Measurements from ENCODE around the gene TRPM3. TPM values are rescaled to one million over a fixed set of nuclear protein-coding genes. Genes with fewer than 3 reads are reported as not detected.

The TRPM3 gene
- total RNA-seq, 1 donor from 2014 or later, result 0.22 TPM

DNA sequence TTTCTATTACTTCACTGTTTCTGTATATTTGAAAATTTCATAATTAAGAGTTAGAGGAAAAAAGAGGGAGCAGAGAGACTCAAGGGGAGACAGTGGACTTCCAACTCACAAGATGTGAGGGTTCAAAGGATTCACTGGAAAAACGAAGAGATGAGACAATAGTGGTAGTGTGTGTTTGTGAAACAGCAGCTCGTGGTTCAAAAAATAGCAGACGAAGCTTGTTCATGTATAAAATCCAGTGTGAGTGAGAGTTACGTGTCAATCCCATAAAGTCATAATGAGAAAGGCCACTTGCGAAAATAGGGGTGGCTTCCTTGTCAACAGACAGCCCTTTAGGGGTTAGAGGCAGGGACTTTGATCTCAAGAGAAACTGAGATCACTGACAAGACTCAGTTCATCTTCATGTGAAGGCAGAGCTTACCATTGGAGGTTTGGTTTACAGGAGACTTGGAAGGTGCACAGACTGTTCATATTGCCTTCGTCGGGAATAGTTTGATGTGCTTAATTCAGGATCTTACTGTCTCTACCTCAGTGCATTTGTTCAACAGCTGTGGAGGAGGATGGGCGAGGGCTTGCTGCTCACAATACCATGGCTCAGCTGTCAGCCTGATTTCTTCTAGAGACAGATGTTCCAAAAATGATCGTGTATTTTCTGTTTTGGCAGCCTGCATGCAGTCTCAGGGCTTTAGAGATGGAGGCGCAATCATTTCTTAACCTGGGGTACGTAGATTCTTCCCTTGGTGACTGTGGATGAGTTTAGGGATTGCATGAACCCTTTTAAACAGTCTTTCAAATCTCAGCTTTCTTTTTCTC, 601.3 kb downstream of the TRPM3 start:
- Histone ChIP-seq H3K4me1 (no peaks in the 10 kb centered on the region), H3K36me3 (no peaks in the 10 kb centered on the region), H3K27ac (replicated peaks) (no peak overlapping the region), H3K9me3 (replicated peaks) (peaks cover 5% of the 10 kb centered on the region), H3K27me3 (ENCODE audit: low read depth) (no peaks in the 10 kb centered on the region), H3K4me3 (no peak overlapping the region)
- intact Hi-C loops (cut with micrococcal nuclease), result no loop called here
- DNase-seq, result no peak
- TF ChIP-seq, protein P1, sequence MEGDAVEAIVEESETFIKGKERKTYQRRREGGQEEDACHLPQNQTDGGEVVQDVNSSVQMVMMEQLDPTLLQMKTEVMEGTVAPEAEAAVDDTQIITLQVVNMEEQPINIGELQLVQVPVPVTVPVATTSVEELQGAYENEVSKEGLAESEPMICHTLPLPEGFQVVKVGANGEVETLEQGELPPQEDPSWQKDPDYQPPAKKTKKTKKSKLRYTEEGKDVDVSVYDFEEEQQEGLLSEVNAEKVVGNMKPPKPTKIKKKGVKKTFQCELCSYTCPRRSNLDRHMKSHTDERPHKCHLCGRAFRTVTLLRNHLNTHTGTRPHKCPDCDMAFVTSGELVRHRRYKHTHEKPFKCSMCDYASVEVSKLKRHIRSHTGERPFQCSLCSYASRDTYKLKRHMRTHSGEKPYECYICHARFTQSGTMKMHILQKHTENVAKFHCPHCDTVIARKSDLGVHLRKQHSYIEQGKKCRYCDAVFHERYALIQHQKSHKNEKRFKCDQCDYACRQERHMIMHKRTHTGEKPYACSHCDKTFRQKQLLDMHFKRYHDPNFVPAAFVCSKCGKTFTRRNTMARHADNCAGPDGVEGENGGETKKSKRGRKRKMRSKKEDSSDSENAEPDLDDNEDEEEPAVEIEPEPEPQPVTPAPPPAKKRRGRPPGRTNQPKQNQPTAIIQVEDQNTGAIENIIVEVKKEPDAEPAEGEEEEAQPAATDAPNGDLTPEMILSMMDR (IDR thresholded peaks at IDR 0.05; ENCODE audit: borderline replicate concordance), result no peak

- intact Hi-C loops (cut with micrococcal nuclease), result no loop called here
- DNase-seq, result no peak
- no peaks in the 10 kb centered on the region for H3K9me3 ChIP-seq (replicated peaks)
- H3K27me3 ChIP-seq (ENCODE audit: low read depth), result no peaks in the 10 kb centered on the region
- TF ChIP-seq, protein P1 (IDR thresholded peaks at IDR 0.05; ENCODE audit: borderline replicate concordance), result no peak
- H3K4me3 ChIP-seq, result no peak overlapping the region
- no peaks in the 10 kb centered on the region for H3K36me3 ChIP-seq
- H3K27ac ChIP-seq (replicated peaks), result no peak overlapping the region
- no peaks in the 10 kb centered on the region for H3K4me1 ChIP-seq
Measured at GRCh38 chr9:70517926-70518610, 603.4 kb downstream of the TRPM3 start.

DNA sequence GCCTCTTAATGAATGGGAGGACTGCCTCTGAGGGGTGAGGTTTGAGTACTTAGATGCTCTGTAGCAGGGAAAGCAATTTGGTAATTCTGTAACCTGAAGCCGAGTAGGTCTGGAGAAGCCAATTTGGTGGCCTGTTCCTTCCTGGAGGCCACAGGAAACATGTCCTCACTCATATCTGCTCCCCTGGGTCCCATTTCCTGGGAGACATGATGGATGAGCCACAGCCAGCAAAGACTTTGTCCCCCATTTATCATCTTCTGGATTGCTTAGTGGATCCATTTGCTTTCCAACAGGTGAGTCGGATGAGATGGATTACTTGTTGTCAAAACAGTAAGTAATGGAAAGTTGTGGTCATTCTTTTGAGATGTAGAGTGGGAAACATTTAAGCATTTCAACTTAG, 607.1 kb downstream of the TRPM3 start:
- DNase-seq, result no peak
- Histone ChIP-seq H3K27ac (replicated peaks) (no peak overlapping the region), H3K4me3 (no peak overlapping the region), H3K27me3 (ENCODE audit: low read depth) (no peaks in the 10 kb centered on the region), H3K36me3 (no peaks in the 10 kb centered on the region), H3K4me1 (no peaks in the 10 kb centered on the region), H3K9me3 (replicated peaks) (no peaks in the 10 kb centered on the region)
- intact Hi-C loops (cut with micrococcal nuclease), result no loop called here
- TF ChIP-seq, protein P1 (IDR thresholded peaks at IDR 0.05; ENCODE audit: borderline replicate concordance), result no peak

- TF ChIP-seq, protein P1 (IDR thresholded peaks at IDR 0.05; ENCODE audit: borderline replicate concordance), result no peak
- Histone ChIP-seq H3K36me3 (no peaks in the 10 kb centered on the region), H3K27me3 (ENCODE audit: low read depth) (no peaks in the 10 kb centered on the region), H3K4me3 (no peak overlapping the region), H3K27ac (replicated peaks) (no peak overlapping the region), H3K9me3 (replicated peaks) (no peaks in the 10 kb centered on the region), H3K4me1 (no peaks in the 10 kb centered on the region)
- intact Hi-C loops (cut with micrococcal nuclease), result no loop called here
- DNase-seq, result no peak
Measured at GRCh38 chr9:70511858-70512257, 609.6 kb downstream of the TRPM3 start.

- TF ChIP-seq, protein P1 (IDR thresholded peaks at IDR 0.05; ENCODE audit: borderline replicate concordance), result peak; percentile 61
Measured at GRCh38 chr9:70510157-70510770, 611.2 kb downstream of the TRPM3 start.

More at GRCh38 chr9:70510157-70510770, 611.2 kb downstream of the TRPM3 start:
- no peaks in the 10 kb centered on the region for H3K36me3 ChIP-seq
- DNase-seq, result peak; percentile 30
- no peaks in the 10 kb centered on the region for H3K27me3 ChIP-seq (ENCODE audit: low read depth)
- intact Hi-C loops (cut with micrococcal nuclease), result no loop called here
- H3K4me1 ChIP-seq, result no peaks in the 10 kb centered on the region
- H3K9me3 ChIP-seq (replicated peaks), result no peaks in the 10 kb centered on the region
- H3K27ac ChIP-seq (replicated peaks), result no peak overlapping the region
- no peak overlapping the region for H3K4me3 ChIP-seq

Measured in left ventricle myocardium inferior (tissue), 1 donor.